GM21576 (cell line): ENCODE data around the gene UNC5B.

Experiments used
- ATAC-seq: cut with Tn5 transposase; IDR thresholded peaks from one replicate; pipeline ENCODE4 v1.9.1; 2021; ENCODE audit warnings: mild to moderate bottlenecking, moderate library complexity; ENCODE audit not compliant: unreplicated experiment

Gene UNC5B

GRCh38 chr10:71239131-71239915 is 27.0 kb downstream of the UNC5B start:
- no peak for ATAC-seq

GRCh38 chr10:71239946-71240795 is 27.8 kb downstream of the UNC5B start:
- no peak for ATAC-seq

DNA sequence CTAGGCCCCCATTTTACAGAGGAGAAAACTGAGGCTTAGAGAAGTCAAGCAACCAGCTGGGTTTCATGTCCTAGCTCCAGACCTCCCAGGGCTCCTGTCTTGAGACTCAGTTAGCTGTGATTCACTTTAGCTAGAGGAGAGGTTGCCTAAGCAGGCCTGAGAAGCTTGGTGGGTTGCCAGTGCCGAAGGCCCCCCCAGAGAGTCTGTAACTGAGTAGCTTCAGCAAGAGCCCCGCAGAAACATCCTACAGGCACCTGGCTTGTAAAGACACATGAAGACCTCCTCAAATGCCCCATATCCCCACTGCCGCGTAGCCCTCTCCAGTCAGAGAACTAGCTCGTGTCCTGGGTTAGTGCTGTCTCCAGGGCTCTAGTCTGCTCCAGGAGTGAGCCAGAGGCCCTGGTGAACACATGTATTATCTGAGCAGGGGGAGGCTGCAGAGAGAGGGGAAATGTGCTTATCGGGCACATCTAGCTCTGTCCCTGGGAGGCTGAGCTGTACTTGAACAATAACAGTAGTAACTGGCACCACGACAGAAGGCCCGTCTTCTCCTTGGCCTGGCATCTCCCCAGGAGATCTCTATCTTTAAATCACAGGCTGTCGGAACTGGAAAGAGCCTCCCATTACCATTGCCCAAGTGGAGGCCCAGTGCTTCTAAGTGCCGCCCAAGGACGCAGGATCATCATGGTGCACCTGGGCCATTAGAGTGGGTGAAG is 28.9 kb downstream of the UNC5B start:
- no peak for ATAC-seq

DNA sequence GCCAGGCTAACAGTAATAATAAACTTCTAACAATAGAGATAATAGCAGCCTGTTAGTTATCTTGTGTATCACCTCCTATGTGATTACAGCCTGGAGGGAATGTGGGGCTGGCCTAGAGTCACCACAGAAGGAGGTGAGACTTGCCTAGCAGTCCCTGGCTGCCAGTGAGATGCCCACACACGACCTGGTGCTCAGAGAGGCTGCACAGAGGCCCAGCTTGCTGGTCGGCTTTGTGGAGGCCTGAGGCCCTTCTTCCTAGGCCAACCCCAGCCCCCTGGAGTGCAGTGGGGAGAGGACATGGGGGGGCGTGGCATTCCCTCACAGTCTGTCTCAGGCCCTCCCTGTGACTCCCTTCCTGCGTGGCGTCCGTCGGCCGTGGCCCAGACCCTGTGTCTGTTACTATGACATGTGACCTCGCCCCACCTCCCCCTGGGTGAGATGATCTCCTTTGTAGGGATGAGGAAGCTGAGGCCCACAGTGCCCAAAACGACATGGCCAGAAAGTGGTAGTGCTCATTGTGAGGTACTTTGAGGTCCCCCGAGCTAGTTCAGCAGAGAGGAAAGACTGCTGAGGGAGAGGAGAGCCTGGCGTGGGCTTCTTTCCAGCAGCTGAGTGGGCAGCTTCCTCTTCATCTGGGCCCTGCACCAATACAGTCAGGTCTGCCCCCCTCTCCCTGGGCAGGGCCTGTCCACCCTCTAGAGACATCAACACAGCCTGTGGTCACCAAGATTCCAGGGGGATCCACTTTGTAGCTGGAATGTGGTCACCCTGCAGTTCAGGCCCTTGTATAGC is 29.7 kb downstream of the UNC5B start:
- no peak for ATAC-seq

DNA sequence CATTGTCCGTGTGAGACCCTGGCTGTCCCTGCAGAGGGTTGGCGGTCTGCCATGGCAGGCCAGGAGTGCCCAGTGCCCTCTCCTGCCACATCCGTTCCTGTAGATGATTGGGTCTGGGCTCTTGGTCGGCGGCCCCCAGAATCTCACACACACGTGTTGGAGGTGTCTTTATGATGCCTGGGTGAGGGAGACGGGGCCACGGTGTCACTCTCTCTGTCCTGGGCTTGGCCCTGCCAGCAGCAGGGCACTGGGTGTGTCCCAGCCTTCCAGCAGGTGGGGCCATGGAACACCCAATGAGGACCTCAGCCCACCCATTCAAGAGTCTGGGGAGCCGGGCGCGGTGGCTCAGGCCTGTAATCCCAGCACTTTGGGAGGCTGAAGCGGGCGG is 30.2 kb downstream of the UNC5B start:
- no peak for ATAC-seq

GRCh38 chr10:71243756-71244395 is 31.5 kb downstream of the UNC5B start:
- ATAC-seq, result no peak

GRCh38 chr10:71244431-71245419 is 32.4 kb downstream of the UNC5B start:
- no peak for ATAC-seq

- ATAC-seq, result no peak
Measured at GRCh38 chr10:71245420-71246325, 33.3 kb downstream of the UNC5B start.

GRCh38 chr10:71246591-71247413 is 34.4 kb downstream of the UNC5B start:
- no peak for ATAC-seq

DNA sequence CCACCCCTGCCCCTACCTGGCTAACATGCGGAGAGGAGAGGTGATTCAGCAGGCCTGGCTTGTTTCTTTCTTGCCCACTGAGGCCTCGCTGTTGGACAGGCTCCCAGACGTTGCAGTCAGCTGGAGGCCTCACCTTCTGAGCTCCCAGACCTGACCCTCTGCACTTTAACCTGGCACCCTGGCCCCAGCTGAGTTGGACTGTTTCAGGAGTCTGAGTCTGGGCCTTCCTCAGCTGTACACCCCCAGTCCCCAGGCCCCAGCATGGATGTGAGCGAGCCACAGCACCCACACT is 35.0 kb downstream of the UNC5B start:
- no peak for ATAC-seq

DNA sequence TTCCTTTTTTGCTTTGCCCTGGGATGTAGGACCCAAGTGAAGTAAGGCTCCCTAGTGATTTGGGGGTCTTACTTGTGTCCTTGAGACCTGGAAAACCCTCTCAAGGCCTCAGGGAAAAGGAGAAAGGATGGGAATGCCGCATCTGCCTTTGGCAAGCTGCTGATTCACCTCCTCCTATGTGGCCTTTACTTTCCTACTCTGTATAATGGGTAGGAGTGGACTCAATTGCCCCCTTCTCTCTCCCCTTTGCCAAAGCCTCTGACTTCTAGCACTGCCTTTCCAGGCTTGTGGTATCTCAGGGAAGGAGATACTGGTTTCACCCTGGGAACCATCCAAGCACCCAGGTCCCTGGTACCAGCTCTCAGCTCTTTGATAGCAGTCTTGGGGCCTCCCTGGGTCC is 35.4 kb downstream of the UNC5B start:
- no peak for ATAC-seq

GRCh38 chr10:71248210-71248609 is 35.8 kb downstream of the UNC5B start:
- ATAC-seq, result no peak

DNA sequence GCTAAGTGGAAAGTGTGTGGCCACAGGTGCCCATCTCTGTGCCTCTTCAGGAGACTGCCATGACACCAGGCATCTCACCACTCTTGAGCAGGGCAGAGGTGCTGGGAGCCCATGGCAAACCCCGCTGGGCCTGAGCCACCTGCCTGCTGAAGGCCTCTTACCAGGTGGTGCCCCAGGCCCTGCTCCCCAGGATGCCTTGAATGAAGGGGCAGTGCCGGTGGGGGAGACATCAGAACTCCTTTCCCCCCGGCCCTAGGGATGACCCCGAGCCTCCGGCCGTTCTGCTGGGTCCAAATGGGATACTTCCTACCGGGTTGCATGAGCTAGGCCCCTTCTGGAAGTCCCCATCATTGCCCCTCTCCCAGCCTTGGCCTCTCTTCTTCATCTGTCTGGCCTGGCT is 37.6 kb downstream of the UNC5B start:
- ATAC-seq, result no peak

DNA sequence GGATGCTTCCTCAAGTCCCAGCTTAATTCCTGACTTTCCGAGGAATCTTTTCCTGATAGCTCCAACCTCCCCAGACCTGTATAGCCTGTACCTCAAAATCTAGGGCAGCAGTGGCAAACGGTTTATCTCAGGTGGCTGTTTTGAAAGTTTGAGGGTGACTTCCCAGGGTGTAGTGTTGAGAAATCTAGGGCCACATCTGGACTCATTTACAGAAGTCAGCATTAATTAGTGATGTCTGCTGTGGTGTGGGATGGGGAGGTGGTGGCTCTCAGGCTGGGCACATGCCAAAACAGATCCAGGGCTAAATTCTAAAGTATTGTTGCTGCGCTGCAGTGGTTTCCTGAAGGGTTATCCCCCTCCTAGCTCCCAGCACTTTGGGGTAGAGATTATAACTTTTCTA is 38.0 kb downstream of the UNC5B start:
- no peak for ATAC-seq

- no peak for ATAC-seq
Measured at GRCh38 chr10:71250842-71251241, 38.5 kb downstream of the UNC5B start.

GRCh38 chr10:71251319-71251718 is 38.9 kb downstream of the UNC5B start:
- no peak for ATAC-seq

DNA sequence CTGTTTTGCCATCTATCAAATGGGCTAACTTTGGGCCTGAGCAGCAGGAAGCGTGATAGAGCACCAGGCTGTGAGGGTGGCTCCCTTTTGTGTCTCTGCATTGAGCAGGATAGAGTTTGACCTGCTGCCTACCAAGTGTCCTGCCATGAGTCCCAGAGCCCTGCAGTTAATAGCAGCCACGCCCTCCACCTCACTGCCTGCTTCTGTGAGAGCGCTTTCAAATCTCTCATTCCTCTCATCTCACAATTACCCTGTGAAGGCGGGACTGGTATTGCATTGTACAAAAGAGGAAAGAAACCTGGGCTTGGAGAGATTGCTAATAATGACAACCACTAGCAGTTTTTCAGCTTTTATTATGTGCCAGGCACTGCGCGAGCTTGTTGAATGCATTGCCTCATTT is 39.9 kb downstream of the UNC5B start:
- ATAC-seq, result no peak
